ENCODE measurements around the gene ZGLP1.
A peak's percentile ranks its signal among the peaks of the same experiment; 100 is the strongest.
"Not testable (repeated sequence)": the region's sequence is repeated elsewhere in the genome, so short reads cannot be mapped to it uniquely, and the experiment has no call there.

Gene ZGLP1

DNA sequence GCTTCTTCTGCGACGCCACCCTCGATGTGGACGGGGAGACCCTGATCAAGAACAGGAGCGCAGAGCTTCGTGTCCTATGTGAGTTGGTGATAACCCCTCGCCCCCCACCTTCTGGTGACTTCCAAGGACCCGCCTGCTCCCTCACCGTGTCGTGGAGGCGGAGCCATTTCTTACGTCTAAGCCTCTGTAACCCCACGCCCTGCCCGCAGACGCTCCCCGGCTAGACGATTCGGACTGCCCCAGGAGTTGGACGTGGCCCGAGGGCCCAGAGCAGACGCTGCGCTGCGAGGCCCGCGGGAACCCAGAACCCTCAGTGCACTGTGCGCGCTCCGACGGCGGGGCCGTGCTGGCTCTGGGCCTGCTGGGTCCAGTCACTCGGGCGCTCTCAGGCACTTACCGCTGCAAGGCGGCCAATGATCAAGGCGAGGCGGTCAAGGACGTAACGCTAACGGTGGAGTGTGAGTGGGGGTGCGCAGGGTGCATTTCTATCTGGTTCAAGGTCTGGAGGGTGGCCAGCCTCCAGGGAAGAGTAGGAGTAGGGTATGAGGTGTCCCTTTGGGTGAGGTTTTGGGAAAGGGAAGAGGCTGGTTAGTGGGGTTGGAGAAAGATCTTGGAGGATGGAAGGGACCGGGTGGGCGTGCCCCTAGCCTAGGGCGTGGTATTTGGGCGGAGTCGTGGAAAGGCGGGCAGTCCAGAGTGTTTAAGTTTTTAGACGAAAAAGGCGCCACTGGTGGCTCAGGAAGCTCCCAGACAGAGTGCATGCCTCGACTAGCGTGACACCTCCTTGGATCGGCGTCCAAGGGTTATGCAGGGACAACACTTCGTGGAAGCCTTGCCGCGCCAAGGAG is 16.6 kb downstream of the ZGLP1 start:
- no peak for DNase-seq

DNA sequence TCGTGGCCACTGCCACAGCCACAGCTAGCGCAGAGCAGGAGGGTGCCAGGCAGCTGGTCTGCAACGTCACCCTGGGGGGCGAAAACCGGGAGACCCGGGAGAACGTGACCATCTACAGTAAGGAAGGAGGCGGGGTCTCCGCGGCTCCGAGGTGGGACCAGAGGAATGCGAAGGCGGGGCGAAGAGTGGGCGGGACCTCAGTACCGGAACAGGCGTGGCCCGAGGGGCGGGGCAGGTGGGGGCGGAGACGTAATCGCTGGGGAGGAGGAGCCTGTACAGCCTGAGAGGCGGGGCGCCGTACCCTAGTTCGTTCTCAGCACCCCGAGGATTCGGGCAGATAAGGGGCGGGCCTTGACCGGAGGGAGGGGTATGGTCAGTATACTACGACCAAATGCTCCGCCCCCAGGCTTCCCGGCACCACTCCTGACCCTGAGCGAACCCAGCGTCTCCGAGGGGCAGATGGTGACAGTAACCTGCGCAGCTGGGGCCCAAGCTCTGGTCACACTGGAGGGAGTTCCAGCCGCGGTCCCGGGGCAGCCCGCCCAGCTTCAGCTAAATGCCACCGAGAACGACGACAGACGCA is 17.3 kb downstream of the ZGLP1 start:
- DNase-seq = peak in 2 of 3 experiments; percentile 8 to 20

DNA sequence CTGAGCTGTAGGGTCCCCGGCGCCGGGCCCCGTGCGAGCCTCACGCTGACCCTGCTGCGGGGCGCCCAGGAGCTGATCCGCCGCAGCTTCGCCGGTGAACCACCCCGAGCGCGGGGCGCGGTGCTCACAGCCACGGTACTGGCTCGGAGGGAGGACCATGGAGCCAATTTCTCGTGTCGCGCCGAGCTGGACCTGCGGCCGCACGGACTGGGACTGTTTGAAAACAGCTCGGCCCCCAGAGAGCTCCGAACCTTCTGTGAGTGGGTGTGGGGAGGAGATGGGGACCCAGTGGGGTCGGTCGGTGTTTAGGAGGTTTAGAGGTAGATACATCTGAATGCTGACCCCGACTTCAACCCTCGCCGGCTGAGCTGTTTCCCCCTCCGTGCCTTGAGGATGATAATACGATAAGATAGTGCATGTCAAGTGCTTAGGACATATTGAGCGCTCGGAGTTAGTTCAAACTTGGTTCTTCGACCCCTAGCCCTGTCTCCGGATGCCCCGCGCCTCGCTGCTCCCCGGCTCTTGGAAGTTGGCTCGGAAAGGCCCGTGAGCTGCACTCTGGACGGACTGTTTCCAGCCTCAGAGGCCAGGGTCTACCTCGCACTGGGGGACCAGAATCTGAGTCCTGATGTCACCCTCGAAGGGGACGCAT is 17.9 kb downstream of the ZGLP1 start:
- no peak for DNase-seq

DNA sequence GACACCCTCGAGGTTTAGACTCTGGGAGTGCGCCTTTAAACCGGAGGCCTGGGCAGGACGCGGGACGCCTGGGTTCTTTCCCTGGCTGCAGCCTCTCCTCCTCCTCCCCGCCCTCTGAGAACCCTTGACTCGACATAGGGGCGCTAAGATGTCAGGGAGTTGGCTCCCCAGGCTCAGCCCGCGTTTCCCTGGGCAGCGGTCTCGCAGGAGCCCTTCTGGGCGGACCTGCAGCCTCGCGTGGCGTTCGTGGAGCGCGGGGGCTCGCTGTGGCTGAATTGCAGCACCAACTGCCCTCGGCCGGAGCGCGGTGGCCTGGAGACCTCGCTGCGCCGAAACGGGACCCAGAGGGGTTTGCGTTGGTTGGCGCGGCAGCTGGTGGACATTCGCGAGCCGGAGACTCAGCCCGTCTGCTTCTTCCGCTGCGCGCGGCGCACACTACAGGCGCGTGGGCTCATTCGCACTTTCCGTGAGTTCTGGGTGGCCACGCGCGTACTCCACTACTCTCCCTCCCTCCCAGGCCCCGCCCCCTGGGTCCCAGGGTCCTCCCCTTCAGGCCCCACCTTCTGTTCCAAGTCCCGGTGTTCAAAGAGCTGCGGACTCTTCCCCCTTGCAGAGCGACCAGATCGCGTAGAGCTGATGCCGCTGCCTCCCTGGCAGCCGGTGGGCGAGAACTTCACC is 18.6 kb downstream of the ZGLP1 start:
- DNase-seq = peak in 2 of 3 experiments; percentile 52 to 59

DNA sequence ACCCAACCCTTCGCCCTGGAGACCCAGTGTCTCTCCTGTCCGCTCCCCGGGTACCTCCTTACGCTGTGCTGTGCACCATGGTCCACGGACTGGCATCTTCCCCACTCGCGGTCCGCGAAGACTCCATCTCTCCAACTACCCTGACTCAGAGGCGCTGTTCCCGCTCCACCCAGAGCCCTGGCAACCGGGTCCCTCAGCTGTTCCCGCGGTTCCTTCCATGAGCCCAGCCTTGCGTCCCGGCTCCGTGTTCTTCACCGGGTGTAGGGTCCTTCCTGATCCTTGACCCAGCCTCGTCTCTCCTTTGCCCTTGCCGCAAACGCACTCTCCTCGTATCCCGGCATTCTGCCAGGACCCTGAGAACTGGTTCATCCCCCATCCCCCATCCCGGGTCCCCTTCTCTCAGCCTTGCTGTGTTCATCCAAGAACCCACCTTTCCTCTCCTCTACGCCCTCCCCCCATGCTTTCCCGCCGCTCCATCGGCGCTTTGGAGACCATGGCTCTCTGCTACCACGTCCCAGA is 19.2 kb downstream of the ZGLP1 start:
- peak in 1 of 3 experiments; percentile 59 for DNase-seq

DNA sequence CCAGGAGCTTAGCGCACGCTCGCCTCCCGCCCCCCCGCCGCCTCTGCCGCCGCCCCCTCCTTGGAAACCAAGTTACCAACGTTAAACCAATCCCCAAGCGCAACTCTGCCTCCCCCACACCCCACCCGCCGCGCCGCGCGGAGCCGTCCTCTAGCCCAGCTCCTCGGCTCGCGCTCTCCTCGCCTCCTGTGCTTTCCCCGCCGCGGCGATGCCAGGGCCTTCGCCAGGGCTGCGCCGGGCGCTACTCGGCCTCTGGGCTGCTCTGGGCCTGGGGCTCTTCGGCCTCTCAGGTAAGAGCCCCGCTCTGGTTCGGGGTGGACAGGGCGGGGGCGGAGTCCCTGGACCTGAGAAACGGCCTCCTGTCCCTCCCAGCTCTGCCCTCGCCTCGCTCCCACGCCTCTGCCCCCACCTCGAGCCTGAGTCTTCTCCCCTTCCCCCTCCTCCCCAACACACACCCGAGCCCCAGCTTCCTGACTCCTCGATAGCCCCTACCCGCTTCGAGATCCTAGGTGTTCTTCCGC is 19.7 kb downstream of the ZGLP1 start, which contains the start of gene ICAM5:
ICAM5 (plus strand) TSS at position 117 of the 521 bp plus-strand sequence; CDS start at position 209, 92 bp downstream.
- peak in 2 of 3 experiments; percentile 91 to 92 for DNase-seq

DNA sequence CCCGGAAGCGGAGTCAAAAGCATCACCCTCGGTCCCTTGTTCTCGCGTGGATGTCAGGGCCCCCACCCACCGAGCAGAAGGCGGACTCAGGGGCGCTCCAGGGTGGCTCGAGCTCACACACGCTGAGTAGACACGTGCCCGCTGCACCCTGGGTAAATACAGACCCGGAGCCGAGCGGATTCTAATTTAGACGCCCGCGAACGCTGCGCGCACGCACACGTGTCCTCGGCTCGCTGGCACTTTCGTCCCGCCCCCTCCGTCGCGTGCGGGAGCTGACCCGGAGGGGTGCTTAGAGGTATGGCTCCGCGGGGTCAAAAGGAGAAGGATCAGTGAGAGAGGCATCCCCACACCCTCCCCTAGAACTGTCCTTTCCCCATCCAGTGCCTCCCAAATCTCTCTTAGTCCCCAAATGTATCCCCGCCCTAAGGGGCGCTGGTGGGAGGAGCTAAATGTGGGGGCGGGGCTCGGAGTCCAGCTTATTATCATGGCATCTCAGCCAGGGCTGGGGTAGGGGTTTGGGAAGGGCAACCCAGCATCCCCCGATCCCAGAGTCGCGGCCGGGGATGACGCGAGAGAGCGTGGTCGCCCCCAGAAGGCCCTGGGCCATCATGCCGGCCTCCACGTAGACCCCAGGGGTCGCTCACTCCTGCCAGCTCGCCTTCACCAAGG is 20.3 kb downstream of the ZGLP1 start:
- DNase-seq = peak in 2 of 3 experiments; percentile 92 to 94

DNA sequence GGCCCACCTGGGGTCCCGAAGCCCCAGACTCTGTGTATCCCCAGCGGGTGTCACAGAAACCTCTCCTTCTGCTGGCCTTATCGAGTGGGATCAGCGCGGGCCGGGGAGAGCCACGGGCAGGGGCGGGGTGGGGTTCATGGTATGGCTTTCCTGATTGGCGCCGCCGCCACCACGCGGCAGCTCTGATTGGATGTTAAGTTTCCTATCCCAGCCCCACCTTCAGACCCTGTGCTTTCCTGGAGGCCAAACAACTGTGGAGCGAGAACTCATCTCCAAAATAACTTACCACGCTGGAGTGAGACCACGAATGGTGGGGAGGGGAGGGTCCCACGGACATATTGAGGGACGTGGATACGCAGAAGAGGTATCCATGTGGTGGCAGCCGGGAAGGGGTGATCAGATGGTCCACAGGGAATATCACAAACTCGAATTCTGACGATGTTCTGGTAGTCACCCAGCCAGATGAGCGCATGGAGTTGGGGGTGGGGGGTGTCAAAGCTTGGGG is 20.9 kb downstream of the ZGLP1 start:
- peak in 2 of 3 experiments; percentile 81 to 83 for DNase-seq

DNA sequence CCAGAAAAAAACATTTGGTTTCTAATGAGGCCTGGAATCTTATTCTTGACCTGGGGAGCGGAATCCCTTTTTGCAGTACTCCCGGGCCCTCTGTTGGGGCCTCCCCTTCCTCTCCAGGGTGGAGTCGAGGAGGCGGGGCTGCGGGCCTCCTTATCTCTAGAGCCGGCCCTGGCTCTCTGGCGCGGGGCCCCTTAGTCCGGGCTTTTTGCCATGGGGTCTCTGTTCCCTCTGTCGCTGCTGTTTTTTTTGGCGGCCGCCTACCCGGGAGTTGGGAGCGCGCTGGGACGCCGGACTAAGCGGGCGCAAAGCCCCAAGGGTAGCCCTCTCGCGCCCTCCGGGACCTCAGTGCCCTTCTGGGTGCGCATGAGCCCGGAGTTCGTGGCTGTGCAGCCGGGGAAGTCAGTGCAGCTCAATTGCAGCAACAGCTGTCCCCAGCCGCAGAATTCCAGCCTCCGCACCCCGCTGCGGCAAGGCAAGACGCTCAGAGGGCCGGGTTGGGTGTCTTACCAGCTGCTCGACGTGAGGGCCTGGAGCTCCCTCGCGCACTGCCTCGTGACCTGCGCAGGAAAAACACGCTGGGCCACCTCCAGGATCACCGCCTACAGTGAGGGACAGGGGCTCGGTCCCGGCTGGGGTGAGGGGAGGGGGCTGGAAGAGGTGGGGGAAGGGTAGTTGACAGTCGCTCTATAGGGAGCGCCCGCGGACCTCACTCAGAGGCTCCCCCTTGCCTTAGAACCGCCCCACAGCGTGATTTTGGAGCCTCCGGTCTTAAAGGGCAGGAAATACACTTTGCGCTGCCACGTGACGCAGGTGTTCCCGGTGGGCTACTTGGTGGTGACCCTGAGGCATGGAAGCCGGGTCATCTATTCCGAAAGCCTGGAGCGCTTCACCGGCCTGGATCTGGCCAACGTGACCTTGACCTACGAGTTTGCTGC is 22.5 kb downstream of the ZGLP1 start, which contains the start of gene ICAM4:
ICAM4 (plus strand) TSS at position 153 of the 935 bp plus-strand sequence; CDS start at position 211, 58 bp downstream.
- no peak for DNase-seq

DNA sequence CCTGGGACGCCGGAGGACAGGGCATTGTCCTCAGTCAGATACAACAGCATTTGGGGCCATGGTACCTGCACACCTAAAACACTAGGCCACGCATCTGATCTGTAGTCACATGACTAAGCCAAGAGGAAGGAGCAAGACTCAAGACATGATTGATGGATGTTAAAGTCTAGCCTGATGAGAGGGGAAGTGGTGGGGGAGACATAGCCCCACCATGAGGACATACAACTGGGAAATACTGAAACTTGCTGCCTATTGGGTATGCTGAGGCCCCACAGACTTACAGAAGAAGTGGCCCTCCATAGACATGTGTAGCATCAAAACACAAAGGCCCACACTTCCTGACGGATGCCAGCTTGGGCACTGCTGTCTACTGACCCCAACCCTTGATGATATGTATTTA is 24.2 kb downstream of the ZGLP1 start:
- no peak for DNase-seq

DNA sequence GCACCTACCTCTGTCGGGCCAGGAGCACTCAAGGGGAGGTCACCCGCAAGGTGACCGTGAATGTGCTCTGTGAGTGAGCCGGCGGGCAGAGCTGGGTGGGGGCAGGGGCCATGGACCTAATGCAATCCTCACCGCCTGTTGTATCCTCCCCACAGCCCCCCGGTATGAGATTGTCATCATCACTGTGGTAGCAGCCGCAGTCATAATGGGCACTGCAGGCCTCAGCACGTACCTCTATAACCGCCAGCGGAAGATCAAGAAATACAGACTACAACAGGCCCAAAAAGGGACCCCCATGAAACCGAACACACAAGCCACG is 24.7 kb downstream of the ZGLP1 start:
- no peak for DNase-seq

DNA sequence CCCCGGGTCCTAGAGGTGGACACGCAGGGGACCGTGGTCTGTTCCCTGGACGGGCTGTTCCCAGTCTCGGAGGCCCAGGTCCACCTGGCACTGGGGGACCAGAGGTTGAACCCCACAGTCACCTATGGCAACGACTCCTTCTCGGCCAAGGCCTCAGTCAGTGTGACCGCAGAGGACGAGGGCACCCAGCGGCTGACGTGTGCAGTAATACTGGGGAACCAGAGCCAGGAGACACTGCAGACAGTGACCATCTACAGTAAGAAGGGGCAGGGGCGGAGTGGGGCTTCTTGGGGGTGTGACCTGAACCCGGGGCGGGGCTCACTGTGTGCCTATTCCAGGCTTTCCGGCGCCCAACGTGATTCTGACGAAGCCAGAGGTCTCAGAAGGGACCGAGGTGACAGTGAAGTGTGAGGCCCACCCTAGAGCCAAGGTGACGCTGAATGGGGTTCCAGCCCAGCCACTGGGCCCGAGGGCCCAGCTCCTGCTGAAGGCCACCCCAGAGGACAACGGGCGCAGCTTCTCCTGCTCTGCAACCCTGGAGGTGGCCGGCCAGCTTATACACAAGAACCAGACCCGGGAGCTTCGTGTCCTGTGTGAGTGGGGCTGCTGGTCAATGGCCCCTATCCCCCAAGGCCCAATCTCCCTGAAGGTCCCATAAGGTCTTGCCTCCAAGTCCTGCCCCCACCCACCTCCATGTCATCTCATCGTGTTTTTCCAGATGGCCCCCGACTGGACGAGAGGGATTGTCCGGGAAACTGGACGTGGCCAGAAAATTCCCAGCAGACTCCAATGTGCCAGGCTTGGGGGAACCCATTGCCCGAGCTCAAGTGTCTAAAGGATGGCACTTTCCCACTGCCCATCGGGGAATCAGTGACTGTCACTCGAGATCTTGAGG is 25.3 kb downstream of the ZGLP1 start:
- no peak for DNase-seq

DNA sequence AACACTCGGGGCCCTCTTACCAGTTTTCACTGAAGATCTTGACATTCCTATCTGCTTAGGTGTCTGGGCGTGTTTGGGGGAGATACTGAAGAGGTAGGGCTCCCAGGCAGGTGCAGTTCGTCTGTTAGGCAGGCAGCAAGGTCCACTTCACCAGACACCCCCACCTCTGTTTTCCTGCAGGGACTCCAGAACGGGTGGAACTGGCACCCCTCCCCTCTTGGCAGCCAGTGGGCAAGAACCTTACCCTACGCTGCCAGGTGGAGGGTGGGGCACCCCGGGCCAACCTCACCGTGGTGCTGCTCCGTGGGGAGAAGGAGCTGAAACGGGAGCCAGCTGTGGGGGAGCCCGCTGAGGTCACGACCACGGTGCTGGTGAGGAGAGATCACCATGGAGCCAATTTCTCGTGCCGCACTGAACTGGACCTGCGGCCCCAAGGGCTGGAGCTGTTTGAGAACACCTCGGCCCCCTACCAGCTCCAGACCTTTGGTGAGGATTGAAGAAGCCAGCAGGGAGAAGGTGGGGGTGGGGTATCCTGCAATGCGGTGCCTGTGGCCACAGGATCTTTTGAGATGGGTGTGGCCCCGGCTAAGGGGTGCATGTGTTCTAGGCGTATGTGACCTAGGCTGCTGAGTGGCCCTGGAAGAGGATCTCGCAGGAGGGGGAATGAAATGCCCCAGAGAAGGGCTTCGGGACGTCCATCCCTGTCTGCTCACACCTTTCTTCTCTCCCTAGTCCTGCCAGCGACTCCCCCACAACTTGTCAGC is 26.1 kb downstream of the ZGLP1 start:
- no peak for DNase-seq

DNA sequence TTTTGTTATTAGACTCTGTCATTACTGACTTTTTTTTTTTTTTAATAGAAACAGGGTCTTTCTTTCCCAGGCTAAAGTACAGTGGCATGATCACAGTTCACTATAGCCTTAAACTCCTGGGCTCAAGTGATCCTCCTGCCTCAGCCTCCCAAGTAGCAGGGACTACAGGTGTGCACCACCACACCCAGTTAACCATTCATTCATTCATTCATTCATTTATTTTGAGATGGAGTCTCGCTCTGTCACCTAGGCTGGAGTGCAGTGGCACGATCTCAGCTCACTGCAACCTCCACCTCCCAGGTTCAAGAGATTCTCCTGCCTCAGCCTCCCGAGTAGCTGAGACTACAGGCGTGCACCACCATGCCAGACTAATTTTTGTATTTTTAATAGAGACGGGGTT is 27.6 kb downstream of the ZGLP1 start:
- not testable (repeated sequence) for DNase-seq

DNA sequence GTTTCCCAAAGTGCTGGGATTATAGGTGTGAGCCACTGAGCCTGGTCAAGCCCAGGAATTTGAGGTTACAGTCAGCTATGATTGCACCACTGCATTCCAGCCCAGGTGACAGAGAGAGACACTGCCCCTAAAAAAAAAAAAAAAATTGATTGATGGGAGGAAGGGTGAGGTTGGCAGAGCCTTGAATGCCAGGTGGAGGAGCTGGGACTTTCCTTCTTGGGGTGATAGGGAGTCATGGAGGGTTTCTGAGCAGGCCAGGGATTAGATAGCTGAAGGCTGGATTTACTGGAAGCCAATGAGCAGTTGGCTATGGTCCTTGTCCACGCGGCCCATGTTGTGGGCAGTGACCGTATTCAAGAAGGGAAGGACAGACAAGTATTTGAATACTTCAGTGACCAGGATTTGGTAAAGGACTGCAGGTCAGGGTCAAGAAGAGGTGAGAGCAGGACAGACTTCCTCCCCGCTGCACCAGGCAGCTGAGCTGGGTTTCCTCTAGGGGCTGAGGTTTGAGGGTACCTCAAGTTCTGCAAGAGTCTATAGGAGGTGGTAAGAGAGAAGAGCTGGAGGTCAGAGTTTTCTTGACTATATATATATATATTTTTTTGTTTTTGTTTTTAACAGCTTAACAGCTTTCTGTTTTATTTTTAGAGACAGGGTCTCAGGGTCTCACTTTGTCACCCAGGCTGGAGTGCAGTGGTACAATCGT is 29.7 kb downstream of the ZGLP1 start:
- no peak for DNase-seq

DNA sequence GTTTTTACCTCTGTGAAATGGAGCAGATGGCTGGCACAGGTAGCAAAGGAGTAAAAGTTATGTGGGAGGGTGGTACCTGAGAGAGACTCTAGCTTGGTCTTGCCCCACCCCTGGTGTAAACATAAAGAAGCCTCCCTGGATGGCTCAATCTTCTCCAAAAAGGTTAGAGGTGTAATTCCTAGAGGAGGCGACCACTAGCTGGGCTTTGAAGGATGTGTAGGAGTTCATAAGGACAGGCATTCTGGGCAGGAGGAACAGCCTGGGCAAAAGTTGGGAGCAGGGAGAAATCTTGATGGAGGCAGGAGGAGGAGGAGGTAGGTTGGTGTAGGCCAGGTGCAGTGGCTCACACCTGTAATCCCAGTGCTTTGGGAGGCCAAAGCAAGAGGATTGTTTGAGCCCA is 30.7 kb downstream of the ZGLP1 start:
- DNase-seq = no peak

DNA sequence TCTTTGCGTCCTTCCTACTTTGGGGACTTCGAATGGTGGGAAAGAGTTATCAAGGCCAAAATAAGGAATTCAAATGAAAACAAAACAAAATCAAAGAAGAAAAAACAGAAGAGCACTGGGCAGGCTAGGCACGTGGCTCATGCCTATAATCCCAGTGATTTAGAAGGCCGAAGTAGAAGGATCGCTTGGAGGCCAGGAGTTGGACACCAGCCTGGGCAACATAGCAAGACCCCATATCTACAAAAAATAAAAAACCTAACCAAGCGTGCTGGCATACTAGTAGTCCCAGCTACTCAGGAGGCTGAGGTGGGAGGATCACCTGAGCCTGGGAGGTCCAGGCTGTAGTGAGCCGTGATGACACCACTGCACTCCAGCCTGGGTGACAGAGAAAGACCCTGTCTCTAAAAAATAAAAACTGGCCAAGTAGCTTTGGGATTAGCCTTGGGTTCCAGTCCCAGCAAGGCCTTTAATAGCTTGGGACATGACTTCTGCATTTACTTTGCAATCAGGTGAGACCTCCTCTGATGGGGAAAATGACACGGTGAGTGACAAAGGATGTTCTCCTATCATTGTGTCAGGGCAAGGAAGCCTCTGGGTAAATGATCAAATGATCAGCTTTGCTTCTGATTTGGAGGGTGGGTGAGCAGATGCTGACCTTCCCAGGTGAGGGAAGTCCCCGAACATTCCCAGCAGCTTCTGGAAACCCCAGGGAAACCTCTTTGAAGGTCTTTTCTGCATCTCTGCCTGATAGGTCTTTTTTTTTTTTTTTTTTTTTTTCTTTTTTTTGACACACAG is 31.6 kb downstream of the ZGLP1 start:
- no peak for DNase-seq

All from NCI-H1417 (cell line).